Ecto neural progenitor cell (in vitro differentiated cells): Measurements from ENCODE around the gene PSMD2.
"Not testable (repeated sequence)": the region's sequence is repeated elsewhere in the genome, so short reads cannot be mapped to it uniquely, and the experiment has no call there.

ENCODE experiments used
- DNase-seq: peaks from one replicate; pipeline ENCODE4 v3.0.0-alpha.2; 2018; ENCODE audit warnings: low spot score

Gene PSMD2

DNA sequence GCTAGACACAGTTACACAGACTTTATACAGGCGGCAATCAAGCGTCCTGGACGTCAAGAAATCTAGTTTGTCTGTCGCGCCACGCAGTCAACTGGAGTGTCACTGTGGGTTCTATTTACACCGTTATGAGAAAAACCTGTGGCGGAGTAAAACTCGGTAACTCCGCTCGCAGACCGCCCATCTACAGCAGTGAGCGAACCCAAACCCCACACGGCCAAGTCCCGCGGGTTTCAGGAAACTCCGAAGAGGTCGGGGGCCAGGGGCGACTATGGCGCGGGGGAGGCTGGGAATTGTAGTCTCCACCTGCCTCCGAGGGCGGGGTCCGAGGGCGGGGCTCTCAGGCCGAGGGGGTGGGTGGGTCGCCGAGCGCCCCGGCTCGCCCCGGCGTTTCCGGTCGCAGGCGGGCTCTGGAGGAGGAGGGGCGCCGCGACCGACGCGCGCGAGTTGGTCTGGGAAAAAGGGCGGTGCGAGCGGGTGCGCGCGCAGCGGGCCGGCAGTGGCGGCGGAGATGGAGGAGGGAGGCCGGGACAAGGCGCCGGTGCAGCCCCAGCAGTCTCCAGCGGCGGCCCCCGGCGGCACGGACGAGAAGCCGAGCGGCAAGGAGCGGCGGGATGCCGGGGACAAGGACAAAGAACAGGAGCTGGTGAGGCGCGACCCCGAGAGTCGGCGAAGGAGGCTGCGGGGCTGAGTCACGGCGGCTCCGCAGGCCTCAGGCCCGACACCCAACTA is at the start of gene PSMD2:
PSMD2 (plus strand) TSS at position 483 of the 729 bp plus-strand sequence; CDS start at position 509, 26 bp downstream.
- peak; percentile 99 for DNase-seq

- peak; percentile 97 for DNase-seq
Observed at GRCh38 chr3:184249412-184250166, 49.5 kb upstream of the PSMD2 start, which contains the start of gene EEF1AKMT4. TSS of gene EEF1AKMT4 (plus strand) at chr3:184249672. CDS start at chr3:184249695, 23 bp downstream.

DNA sequence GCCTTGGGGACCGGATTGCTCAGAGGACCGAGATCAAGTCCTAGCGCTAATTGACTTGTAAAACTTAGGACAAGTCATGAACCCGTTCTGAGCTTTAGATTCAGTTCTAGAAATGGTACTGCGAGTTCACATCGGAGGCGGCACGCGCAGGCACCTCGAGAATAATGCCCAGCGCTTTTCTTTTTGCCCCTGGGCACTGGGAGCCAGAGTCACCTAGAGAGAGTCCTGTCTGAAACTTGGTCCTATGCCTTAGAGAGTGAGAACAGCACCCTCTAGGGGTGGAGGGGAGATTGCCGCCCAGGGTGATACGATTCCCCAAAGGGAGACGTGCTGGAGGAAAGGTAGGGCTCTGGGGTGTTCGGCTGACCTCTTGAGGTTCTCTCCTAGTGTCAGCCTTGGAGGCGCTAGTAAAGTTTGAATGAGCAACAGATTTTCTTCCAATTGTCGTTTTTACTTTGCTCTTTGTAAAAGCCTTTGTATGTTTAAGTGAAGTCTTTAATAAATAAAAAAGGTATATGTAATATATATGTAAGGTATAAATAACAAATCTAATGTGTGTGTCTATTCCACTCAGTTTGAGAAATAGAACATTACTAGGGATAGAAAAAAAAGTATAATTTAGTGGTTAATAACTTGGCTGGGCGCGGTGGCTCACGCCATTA is 48.7 kb upstream of the PSMD2 start:
- DNase-seq: peak; percentile 87

GRCh38 chr3:184255291-184256039 is 43.6 kb upstream of the PSMD2 start:
- DNase-seq: no peak

DNA sequence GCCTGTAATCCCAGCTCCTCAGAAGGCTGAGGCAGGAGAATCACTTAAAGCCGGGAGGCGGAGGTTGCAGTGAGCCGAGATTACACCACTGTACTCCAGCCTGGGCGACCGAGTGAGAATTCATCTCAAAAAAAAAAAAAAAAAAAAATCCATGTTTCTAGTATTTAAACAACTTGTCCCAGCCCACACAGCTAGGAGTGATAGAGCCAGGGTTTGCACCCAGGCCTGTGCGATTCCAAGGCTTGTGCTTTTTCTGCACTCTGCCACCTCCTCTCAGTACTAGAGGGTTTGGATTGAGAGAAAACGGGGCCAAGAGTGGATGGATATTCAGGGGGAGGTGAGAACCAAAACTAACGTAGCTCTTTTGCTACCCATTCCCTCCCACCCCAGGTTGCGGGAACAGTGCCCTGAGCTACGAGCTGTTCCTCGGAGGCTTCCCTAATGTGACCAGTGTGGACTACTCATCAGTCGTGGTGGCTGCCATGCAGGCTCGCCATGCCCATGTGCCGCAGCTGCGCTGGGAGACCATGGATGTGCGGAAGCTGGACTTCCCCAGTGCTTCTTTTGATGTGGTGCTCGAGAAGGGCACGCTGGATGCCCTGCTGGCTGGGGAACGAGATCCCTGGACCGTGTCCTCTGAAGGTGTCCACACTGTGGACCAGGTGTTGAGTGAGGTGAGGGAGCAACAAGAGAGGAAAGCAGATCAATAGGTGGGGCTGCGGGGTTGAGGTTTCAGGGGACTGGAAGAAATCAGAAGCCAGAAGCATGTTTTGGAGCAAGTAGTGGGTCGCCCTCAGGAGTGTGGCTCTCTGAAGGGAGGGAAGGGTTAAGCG is 41.7 kb upstream of the PSMD2 start:
- no peak for DNase-seq

- DNase-seq: no peak
Observed at GRCh38 chr3:184258926-184259325, 40.1 kb upstream of the PSMD2 start.

GRCh38 chr3:184259396-184259877 is 39.6 kb upstream of the PSMD2 start:
- DNase-seq: no peak

DNA sequence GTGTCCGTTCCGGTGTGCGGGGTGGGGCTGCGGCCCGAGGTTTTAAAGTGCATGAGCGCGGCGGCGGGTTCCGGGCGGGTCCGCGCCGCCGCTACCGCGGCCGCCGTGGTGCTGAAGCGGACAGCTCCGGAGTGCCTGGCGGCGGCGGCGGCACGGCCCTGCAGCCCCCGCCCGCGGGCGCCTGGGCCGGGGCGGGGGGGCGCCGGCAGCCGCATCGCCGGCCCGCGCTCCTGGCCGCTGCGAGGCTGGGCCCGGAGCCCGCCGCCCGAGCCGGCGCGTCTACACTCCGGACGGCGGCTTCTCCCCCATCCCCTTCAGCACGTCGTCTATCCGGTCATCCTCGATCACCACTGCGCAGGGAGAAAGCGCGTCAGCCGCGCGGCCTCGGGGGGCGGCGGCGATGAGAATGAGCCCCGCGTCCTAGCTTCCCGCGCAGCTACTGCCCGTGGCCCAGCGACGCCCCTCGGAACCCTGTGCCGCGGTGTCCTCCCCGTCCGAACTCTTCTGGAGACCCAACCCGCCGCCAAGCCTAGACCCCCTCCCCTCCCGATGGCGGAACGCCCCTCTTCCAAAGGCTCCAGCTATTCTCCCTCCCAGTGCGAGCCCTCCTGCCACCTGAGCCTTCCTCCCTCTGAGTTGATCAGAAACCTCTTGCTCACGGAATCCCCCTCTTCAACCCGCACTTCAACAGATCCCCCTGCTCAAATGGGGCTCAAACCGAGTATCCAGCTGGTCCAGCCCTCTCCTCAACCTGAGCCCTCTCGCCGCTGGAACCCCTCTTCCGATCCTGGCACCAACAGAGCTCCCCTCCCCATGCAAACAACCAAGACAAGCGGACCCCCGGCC is 38.9 kb upstream of the PSMD2 start:
- peak; percentile 76 for DNase-seq

- peak; percentile 81 for DNase-seq
Observed at GRCh38 chr3:184260724-184261269, 38.2 kb upstream of the PSMD2 start.

DNA sequence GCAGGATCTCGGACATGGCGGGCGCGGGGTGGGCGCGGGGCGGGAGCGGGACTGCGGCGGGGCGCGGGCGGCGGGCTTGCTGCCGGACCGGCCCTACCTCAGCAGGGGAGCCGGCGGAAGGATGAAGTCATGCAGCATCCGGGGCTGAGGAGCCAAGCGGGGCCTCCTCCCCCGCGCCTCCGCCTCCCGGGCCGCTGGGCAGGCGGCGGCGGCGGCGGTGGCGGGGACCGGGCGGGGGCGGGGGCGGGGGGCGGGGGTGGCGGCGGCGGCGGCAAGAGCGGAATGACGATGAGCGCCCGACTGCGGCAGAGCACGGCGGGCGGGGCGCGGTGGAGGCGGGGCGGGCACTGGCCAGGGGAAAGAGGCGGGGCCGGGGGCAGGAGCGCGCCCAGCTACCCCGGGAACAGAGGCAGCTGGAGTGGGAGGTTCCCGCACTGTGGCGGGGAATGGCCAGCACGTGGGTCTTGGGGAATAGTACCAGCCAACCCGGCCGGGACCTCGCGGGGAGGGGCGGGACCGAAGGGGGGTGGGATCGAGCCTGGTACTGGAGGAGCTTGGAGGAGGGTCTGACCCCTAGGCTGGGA is 37.7 kb upstream of the PSMD2 start, which contains the start of gene CAMK2N2:
CAMK2N2 (minus strand) TSS at position 284 of the 584 bp plus-strand sequence; CDS start at position 16, 268 bp downstream.
- DNase-seq: peak; percentile 89

GRCh38 chr3:184261854-184262763 is 36.9 kb upstream of the PSMD2 start:
- DNase-seq: no peak

DNA sequence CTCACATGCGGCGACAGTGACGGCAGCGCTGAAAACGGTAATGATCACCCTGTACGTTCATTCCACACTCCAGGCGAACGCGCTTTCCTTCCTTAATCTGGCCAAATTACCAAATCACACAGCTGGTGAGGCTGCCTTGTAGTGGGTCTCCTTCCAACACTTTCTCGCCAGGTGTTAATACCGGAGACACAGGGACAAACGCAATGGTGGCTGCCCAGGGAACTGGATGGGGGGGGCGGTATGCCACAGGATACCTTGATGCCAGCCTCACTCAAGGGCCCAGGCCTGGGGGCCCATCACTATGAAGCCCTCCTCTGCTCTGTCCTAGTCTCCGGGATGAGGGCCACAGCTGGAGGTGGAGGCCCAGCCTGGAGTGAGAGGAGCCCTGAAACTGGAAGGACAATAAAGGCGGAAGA is 36.3 kb upstream of the PSMD2 start:
- DNase-seq: no peak

DNA sequence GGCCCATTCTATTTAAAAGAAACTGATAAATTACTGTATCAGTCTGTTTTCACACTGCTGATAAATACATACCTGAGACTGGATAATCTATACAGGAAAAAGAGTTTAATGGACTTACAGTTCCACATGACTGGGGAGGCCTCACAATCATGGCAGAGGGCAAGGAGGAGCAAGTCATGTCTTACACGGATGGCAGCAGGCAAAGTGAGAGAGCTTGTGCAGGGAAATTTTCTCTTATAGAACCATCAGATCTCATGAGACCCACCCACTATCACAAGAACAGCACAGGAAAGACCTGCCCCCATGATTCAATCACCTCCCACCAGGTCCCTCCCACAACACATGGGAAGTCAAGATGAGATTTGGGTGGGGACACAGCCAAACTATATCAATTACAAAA is 31.8 kb upstream of the PSMD2 start:
- DNase-seq: not testable (repeated sequence)

DNA sequence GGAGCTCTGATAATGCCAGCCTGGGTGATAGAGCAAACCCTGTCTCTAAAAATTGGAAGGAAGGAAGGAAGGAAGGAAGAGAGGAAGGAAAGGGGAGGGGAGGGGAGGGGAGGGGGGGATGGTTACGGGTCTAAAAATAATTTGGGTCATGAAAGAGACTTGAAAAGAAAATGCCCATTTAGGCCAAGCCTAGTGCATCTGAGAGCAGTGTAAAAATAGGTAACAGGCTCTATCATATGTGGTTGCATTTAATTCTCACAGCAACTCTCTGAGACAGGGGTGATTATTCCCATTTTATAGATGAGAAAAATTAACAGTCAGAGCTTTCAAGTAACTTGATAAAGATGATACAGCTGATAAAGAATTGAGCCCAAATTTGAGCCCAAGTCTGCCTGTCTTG is 26.8 kb upstream of the PSMD2 start:
- DNase-seq: no peak

DNA sequence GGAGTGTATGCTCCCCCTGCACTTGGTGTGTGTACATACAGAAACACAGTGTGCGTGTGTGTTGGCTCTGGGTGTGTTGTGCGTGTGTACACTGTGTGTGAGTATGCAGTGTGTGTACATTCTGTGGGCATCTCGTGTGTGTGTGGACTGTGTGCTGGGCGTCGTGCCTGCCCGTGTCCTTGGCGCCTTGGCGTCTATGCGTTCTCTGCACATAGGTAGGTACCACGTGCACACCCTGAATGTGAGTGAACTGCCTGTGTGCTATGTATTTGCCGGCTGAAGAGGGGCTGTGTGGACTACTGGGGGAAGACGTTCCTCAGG is 23.7 kb upstream of the PSMD2 start:
- no peak for DNase-seq

DNA sequence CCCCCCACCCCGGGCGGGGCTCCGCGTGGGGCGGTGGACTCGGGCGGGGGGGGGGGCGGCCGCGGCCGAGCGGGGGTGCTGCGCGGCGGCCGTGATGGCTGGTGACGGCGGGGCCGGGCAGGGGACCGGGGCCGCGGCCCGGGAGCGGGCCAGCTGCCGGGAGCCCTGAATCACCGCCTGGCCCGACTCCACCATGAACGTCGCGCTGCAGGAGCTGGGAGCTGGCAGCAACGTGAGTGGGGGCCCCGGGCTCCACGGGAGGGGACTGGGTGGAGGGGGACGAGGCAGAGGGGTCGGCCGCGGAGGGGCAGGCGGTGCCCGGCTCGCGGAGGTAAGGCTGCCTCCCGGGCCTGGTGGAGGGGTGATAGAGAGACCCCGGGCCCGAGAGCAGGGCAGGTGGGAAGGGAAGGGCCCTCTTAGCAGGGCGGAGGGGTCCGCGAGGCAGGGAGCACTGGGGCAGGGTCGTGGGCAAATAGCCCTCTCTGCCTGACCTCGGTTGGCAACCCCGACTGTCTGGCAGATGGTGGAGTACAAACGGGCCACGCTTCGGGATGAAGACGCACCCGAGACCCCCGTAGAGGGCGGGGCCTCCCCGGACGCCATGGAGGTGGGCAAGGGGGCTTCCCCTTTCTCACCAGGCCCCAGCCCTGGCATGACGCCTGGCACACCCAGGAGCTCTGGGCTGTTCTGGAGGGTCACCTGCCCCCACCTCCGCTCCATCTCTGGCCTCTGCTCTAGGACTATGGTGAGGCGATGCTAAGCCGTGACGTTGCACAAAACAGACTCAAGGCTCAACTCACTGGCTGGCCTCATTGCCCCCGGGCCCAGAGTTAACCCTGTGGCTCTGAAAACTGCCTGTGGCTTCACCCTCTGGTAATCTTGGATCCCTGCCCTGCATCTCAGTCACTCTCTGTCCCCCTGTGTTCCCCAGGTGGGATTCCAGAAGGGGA is 22.8 kb upstream of the PSMD2 start, which contains the start of gene ECE2:
ECE2 (plus strand) TSS at position 62 of the 950 bp plus-strand sequence; CDS start at position 194, 132 bp downstream.
- DNase-seq: no peak

DNA sequence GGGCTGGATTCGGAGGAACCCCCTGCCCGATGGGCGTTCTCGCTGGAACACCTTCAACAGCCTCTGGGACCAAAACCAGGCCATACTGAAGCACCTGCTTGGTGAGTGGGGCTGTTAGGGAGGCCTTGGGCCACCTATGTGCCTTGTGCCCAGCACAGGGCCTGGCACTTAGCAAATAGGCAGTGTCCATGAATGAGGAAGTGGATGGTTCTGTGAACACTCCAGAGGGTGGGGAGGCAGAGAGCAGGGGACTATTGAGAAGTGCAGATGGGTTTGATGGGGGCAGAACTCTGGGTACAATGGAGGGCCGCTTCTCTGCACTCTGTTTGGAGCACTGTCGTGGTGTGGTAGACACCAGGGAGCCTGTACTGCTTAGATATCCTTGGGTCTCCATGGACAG is 21.7 kb upstream of the PSMD2 start:
- no peak for DNase-seq
